Subcutaneous preadipocyte (primary cell): ENCODE measurements around the gene ADH5. TPM values are rescaled to one million over a fixed set of nuclear protein-coding genes. Genes with fewer than 3 reads are reported as not detected.

Experiments
- total RNA-seq: library from RNA; depleted of rRNA; stranded (reverse); fragments of >200 nt; gene quantifications from 2 replicates; pipeline ENCODE4 v1.2.3, GENCODE V29; 2012

The ADH5 gene
- 139 and 190 TPM in 2 replicates for total RNA-seq

DNA sequence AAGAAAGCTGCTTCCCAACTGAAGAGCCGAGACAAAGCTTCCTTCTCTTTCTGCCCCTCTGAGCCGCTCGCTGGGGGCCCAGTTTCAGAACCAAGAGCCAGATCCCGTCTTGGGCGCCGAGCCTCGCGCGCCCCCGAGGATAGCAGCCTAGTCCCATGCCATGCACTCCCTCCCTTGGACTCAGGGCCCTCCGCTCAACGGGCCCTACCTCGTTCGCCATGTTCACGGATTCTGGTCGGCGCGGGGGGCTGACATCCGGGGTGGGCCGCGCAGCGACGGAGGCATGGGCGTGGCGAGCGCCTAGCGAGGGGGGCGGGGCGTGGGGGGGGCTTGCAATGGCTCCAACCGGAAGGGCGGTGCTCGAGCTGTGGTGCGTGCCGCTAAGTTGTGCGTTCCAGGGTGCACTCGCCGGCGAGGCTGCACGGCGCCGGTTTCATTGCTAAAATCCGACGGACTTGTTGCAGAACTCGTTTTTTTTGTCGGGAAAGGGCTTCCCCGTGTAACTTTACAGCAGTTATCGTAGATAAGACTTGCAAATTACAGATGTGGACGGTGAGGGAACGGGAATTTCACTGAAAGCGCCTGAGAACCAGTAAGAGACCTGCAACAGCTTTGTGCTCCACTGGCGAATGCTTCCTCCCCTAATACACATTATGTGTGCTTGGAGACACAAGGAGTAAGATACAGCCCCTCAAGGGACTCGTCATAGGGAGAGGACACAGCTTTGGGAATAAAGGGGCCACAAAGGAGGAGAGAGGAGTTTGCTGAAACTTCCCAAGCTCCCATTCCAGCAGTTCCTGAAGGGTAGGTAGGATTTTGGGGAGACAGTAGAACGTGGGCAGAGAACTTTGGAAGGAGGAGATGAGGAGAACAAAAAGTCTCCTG, at the start of gene ADH5:
ADH5 (minus strand) TSS at position 308 of the 885 bp plus-strand sequence; CDS start at position 220, 88 bp downstream.

Other genes starting within 250 kb of the ADH5 start
- 148 and 186 TPM in 2 replicates for gene EIF4E, start 159.7 kb downstream of the ADH5 start, total RNA-seq
- 61.0 and 66.3 TPM in 2 replicates for gene METAP1, start 93.1 kb downstream of the ADH5 start, total RNA-seq
- not detected in 2 replicates for gene ADH4, start 55.5 kb upstream of the ADH5 start, total RNA-seq
- not detected in 2 replicates for gene ADH6, start 130.5 kb upstream of the ADH5 start, total RNA-seq
- not detected in 2 replicates for gene ADH1A, start 202.2 kb upstream of the ADH5 start, total RNA-seq
- 17.2 and 497 TPM in 2 replicates for gene ADH1B, start 232.6 kb upstream of the ADH5 start, total RNA-seq